Fibroblast of skin of left quadriceps (primary cell): ENCODE measurements around the gene RAD18.

Source experiments
- DNase-seq, 2 experiments: peaks; one replicate each; pipeline ENCODE4 v3.0.0-alpha.2; 2013; ENCODE audit warnings: low read depth in 2 of 2

Gene RAD18

DNA sequence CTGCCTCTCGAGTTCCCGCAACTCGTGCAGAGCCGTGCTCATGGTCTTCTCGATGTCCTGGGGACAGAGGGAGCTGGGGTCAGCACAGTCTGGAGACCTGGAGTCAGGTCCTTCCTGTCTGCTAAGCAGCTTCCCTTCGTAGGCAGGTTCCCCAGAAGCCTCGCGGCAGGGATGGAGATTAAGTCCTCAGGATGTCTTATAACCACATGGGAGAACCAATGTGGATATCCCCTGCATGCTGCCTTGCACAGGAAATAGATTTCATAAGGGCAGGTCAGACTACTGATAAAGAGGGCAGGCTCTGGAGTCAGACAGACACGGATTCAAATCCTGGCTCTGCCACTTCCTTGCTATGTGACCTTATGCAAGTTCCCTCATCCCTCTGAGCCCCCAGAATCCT is 22.6 kb upstream of the RAD18 start:
- DNase-seq: no peak

DNA sequence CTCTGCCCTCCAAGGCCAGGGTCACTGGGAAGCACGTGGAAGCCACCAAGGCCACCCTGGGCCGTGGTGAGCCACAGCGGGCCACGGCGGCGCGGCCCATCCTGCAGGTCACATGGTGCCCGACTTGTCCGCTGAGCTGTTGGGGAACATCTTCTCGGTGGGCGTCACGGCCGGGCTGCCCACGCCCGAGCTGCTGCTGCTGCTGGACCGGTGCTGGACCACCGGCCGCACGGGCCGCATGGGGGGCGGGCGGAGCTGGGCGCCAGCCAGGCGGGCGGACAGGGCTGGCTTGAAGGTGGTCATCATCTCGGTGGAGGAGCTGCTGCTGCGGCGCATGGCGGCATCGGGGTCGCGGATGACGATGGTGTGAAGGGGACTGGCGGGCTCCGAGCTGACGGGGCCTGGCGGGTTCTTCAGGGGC is 22.1 kb upstream of the RAD18 start:
- no peak for DNase-seq

DNA sequence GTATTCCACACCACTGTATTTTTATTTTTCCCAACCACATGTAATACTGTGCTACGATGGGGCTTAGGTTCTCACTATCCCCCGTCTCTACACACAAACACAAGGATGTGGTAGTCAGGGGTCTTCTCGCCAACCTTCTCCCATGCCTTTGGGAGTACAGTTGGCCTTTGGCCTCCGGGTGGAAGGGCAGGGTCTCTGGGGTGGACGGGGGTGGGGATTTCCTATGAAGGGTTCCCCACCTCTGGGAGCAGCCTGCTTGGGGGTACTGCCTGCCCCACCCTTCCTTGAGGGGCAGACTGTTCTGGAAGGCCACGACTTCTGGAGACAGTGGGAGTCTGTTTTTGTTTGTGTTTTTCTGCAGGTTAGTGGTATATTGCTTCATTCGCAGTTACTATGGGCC is 21.3 kb upstream of the RAD18 start:
- DNase-seq: no peak

DNA sequence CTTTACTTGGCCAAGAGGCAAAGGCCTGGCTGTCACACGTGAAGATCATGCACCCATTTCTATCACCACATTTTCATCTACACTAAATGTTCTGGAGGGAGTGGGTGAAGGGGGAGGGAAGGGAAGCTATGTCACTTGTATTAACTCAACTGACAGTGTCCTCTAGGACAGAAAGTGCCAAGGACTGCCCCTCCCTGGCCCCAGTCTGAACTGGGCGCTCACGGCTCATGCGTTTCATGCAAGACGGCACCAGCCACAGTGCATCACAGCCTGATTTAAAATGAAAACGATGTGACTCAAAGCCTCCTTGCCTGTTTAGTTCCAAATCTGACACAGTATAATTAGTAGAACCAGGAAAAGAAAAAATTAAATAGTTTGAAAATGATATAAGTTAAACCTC is 20.8 kb upstream of the RAD18 start:
- DNase-seq: no peak

DNA sequence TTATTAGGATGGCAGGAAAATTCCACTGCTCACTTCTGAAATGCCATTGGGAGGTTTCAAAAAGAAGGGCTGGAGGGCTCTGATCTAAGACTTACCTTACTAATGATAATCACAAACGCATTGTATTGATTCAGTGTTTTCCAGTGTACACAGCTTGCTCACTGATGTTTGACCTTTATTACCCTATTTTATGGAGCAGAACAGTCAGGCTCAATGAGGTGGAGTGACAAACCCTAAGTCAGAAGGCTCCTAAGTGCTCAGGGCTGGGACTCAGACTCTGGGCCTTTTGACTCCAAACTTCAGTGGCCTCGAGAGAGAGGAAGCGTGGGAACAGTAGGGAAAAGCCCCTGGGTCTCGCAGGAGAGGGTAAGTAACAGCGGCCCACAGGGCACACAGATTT is 20.3 kb upstream of the RAD18 start:
- DNase-seq: no peak

DNA sequence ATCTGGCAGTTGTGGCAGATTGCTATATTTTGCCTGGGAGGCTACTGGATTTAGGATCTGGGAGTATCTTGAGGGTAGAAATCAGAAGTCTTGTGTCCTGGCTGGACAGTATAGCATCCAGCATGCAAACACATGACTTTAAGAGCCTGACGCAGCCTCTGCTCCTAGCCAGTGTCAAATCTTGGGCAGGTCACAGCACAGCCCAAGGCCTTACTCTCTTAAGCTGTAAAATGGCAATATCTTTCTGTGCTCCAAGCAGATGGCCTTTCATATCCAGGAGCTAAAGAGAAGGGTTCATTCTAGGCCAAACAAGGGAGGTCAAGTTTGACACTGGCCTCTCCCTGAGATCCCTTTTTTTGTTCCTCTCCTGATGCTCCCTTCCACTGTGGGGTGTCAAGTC is 19.8 kb upstream of the RAD18 start:
- DNase-seq: no peak

DNA sequence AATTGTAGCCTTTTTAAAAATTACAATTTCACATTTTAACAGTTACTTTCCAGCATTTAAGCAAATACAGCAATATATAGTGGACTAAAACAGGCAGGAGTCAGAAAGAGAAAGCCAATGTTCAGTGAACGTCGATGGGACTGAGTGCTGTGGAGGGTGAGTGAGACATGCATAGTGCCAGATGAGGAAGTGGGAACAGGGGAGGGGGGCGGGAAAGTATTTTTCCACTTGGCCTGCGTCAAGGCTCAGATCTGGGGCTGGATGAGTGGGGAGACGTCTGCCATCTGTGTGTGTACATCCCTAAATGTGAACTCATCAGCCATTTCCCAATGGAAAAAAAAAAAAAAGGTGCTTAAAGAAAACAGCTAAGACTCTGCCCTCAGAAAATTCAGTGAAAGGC is 19.2 kb upstream of the RAD18 start:
- DNase-seq: peak in 1 of 2 experiments; percentile 26

DNA sequence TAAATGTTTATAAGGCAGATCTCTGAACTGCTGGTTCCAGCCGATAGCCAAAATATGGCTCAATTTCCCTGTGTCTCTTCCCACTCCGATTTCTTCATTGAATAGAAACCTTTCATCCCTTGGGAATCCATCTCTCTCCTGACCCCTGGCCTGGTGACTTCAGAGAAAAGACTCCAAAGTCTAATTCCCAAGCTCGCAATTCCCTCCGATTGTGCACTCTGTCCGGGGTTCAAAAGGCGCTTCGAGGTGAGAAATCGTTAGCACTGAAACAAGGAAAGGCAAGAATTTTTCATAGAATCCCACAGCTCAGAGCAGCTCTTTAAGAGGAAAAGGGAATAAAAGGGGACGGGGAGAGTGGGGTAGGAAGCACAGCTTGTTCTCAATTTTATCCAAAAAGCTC is 18.4 kb upstream of the RAD18 start:
- DNase-seq: no peak

DNA sequence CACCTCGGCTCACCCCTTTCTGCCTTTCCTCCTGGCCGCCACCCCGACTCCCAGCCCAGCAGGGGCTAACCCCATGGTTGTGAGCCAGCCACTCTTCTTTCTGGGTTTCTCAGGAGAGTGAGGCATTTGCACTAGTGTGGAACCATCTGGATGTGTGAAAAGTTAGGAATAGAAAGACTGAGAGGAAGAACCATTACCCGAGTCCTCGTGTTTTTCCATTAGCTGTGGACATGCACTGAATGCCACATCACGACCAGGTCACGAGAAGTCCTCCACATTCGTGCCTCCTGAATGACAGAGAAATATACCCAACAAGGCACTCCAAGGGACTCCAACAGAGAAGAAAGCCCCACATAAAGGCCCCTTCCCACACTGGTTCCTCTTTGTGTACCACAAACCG is 18.0 kb upstream of the RAD18 start:
- DNase-seq: no peak

DNA sequence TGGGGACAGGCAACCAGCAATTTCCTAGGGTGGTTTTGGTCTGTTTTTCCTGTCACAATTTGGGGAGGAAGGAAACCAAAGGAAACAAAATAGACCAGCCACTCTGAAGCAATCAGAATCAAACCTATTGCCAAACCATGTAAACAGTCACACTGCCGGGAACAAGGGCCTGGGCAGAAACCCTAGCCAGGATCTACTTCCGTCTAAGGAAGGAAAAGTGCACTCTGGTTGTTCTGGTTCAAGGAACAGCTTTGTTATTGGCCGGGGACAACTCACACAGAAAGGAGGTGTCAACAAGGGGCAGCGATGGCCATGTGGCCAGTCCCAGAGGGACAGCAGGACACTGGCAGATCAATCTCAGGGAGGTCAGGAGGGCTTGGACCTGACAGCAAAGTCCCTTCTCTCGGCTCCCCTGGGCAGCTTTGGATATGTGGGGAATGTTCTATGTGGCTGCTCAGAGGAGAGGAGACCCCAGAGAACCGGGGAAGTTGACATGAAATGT is 17.5 kb upstream of the RAD18 start:
- no peak for DNase-seq

DNA sequence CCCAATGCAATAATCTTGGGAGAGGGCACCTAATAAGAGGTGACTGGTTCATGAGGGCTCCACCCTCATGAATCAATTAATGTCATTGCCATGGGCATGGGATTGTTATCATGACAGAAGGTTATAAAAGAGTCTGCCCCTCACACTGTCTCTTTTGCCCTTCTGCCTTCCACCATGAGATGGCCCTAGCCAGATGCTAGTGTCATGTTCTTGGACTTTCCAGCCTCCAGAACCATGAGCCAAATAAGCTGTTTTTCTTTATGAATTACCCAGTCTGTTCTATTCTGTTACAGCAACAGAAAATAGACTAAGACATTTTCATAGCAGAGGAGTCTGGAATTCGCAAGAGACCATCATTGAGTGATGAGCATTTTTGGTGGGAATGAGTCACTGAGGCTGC is 16.0 kb upstream of the RAD18 start:
- DNase-seq: no peak

DNA sequence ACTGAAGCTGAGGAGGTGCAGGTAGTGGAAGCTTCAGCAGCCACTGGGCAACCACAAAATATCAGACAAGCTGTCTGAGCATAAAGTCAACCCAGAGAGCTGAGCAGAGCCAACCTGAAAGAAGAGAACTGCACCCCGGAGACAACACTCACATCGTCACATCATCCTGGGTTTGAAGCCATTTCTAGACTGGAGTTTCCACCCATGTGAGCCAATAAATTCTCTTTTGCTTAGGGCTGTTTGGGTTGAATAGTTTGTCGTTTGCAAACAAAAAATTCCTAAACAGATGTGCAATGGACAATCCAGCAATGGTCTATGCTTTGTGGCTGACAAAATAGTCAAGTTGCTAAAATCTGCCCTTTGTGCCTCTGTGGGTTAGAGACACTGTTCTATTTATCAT is 15.3 kb upstream of the RAD18 start:
- DNase-seq: no peak

DNA sequence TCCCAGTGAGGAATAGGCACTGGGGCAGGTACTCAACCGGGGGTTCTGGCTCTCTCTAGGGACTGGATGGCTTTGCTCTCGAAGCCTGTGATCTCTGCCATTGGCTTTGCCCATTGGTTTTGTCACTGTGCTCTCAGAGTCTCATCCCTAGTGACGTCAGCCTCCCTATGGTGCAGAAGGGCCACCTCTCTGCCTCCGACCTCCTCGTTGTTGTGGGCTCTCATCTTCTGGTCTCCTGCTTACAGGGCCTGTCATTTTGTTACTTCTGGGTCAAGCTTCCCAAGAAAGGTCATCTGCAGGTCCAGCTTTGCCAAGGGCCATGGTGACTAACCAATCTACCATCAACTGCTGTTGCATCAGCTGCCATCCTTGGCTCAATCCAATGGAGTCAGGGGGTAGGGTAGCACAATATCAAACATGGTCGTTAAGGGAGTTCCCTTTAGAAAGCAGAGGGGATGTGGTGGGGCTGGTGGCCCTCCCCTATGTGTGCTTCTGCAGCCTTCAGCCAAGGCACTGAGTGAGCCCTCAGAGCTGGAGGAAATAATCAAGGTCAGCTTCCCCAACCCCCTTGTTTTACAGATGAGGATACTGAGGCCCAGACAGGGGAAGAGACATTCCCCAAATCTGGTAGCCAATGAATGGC is 13.4 kb upstream of the RAD18 start:
- DNase-seq: no peak

DNA sequence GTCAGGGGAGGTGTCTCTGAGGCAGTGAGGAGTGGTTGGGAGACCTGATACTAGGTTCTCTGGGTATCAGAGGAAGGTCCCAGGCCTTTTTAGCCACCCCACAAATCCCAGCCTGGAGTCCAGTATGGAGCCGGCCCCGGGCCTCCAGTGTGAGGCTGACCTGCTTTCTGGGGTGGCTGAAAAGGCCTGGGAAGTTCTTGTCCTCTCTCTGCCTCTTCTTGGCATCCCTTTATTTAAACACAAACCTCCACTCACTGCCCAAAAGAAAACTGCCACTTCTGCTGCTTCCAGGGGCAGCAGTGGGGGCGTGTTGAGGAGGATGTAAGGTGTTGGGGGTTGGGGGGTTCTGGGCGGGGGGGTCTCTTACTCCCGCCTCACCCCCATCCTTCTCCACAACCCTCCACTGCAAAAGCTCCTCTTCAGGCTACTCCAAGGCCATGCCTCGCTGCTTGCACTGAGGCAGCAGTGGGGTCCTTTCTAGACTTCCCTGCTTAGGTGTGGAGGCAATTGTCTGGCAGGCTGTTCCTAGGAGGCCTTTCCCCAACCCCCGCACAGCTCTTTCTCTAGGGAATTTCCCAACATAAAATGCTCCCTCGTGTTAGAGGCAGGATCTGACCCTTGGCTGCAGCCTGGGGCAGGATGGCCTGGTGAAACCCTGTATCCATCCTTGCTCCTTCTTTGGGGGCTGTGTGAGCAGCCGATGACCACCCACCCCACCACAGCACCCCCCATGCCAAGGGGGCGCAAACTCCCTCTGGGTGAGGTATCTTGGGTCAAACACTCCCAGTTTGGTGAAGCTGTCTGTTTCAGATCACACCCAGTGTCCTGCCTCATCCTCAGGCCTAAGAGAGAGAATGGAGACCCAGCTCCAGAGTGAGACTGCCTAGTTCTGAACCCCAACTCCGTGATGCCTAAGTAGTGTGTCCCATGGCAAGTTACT is 12.1 kb upstream of the RAD18 start:
- DNase-seq: no peak

DNA sequence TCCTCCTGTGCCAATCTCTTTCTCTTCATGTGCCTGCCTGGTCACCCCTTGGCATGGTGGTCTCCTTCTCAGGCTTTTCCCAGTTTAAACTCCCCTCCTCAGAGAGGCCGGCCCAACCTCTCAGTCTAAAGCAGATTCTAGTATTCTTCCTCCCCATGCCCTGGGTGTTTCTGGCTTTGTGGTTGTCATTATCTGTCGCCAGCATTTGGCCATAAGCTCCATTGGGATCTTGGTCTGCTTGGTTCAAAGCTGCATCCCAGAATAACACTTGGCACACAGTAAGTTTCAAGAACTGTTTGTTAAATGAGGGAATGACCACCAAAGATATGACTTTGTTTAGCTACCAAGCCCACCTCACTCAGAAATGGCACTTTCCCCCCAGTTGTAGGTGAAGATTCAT is 11.2 kb upstream of the RAD18 start:
- DNase-seq: no peak

DNA sequence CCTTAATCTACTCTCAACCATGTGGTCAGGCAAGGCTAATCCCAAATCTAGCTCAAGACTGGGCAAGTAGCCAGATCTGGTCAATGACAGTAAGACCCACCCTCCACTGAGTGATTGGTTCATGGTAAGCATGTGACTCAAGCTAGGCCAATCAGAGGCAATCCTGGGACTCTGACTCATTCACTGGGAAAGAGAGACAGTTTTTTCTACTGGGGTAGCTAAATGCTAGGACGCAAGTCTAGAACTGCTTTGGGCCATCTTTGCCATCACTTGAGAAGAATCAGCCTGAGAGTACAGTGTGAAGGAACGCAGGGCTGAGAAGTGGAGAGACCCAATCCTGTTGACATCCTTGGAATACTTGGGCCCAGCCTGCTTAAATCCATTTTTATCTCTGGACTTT is 9.4 kb upstream of the RAD18 start:
- DNase-seq: no peak

DNA sequence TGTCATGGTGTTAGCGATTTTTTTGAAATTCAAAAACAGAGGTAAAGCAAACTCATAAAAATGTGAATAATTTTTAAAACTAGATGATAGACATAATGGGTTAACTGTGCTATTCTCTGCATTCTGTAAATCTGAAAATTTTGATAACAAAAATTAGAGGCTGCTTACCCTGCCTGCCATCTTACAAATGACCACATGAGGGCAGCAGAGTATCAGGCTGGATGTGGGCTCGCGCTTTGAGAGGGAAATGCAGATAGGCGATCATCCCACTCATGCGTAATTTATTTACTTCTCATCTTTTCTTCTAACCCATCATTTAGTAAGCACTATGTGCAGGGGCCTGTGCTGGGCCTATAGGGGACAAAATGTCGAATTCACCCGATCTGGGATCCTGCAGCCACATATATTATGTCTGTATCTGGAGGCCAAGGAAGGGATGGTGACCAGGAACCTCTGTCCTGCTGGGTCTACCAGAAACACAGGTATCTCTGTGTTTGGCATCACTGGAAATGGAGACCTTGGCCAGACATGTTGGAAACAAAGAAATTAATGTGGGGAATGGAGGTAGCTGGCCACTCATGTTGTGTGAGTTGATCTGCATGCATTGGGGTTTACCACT is 7.8 kb upstream of the RAD18 start:
- peak; percentile 32 to 33 for DNase-seq

DNA sequence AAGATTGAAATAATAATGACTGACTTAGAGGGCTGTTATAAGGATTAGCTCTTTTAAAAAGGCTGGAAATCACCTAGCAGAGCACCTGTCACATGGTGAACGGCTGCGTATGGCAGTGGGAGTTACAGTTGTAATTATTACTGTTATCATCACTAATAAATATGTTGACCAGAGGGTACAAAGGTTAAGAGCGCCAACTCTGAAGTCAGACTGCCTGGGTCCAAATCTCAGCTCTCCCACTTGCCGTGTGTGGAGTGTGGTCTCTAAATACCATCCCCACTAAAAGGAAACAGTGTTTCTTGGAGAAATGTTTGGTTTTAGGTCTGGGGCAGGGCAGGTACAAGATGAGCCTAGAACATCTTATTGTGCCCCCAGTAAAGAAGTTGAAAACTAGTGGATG is 6.0 kb upstream of the RAD18 start:
- no peak for DNase-seq

DNA sequence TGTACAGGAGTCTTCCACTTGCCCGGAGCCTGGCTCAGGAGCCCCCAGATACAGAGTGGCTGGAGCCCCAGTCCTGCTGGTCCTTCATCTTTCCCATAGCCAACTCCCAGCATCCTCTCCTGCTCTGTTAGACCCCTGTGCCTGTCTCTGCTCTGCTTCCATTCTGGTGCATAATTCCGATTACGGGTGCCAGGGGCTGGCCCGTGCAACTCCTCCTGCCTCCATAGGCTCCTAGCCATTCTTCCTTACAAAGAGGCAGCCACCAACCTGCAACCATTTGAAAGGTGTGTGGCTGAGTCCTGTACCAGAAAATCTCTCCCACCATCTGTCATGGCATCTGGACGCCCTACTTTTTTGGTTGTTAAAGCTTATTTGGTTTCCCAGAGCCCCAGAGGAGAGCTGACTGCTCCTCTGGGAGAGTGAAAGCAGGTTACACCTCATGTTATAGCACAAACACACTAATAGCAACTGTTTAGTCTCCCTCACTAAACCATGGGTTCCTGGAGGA is 5.2 kb upstream of the RAD18 start:
- DNase-seq: no peak

DNA sequence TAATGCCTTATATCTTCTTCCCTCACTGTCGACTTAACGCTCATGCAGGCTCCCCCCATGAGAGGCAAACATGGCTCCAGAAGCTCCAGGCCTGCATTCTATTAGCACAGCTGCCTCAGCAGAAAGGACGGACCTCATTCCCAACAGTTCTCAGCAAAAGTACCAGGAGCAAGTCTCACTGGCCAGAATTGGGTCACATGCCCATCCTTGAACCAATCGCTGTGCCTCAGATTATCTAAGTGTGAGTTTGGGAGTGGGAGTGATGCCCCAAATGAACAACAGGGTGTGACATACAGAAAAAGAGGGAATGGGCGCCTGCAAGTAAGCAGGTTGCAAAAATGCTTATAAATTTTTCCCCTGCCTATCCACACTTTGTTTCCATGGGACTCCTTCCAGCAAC is 4.3 kb upstream of the RAD18 start:
- DNase-seq: no peak

DNA sequence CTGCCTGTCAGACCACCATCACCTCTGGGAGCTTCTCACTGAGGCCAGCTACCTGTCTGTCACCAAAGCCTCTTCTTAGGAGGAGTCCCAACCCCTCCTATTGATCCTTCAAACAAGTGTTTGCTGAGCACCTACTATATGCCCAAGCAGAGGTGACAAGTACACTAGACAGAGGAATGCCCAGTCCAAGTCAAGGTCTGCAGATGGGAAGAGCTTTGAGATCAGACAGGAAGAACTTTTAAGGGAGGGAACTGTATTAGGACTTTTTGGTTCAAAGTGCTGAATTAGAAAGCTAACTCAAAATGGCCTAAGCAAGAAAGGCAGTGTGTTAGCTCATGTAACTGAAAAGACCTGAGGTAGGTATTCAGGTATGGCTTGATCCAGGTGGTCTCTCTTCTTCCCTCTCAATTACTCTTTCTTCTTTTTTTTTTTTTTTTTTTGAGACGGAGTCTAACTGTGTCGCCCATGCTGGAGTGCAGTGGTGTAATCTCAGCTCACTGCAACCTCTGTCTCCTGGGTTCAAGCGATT is 3.6 kb upstream of the RAD18 start:
- DNase-seq: no peak

DNA sequence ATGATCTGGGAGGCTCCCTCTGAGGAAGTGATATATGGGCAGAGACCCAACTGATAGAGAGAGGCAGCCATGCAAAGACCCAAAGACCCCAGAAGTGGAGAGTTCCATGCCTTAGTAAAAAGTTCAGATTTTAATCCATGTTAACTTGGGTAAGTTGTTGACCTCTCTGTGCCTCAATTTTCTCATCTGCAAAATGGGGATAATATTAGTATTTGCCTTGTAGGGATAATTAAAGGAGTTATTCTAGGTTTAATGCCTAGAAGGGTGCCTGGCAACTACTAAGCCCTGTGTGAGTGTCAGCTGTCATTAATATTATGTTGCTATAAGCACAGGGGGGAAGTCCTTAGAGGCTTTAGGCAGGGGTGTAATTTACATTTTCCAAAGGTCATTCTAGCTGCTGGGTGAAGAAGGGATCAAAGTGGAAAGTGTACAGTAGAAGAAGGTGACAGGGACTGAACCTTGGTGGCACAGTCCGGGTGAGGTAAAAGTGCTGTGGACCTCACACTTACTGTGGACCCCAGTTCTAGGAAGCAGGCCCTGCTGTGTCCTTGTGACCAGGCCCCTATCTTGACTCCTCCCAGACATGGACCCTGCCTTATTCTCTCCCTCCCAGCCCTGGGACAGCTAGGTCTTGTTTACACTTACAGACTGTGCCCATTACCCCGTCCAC is 3.0 kb upstream of the RAD18 start:
- no peak for DNase-seq
